ENCODE measurements around the gene PRKG1. TPM values are rescaled to one million over a fixed set of nuclear protein-coding genes. Genes with fewer than 3 reads are reported as not detected.

PRKG1 gene
- total and polyA plus RNA-seq, 2 donors (not counting 1 experiment from before 2014, with no cell fraction given) = not detected

DNA sequence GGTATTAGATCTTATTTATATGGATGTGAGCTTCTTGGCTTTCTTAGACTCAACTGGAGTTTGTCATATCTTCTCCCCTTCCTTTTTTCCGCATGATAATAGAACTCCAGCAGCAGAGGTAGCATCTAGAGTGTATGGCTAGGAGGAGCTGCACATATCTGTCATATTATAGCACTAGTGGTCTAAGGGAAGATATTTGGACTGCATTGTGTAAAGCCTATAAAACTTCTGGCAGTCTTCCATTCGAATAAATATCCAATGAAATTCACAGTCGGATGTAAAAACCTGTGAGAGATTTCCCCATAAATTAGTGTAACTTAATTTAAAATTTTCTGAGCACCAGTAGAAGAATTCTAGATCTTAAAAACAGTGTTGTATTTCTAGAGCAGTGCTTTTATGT lies 123.9 kb downstream of the PRKG1 start:
- no peaks in the 10 kb centered on the region for H3K4me1 Mint-ChIP-seq
- ChIA-PET POLR2A (no interaction called here), CTCF (no interaction called here)
- no peak overlapping the region for H3K4me3 Mint-ChIP-seq
- H3K79me2 ChIP-seq (ENCODE audit: control insufficient read depth, insufficient read depth, low read length) = no peaks in the 10 kb centered on the region
- no peak overlapping the region for H3K4me2 ChIP-seq (replicated peaks; ENCODE audit: low read depth, low read length, poor library complexity, severe bottlenecking)
- no peak overlapping the region for H2AFZ ChIP-seq (ENCODE audit: insufficient read depth, low read depth, low read length, poor library complexity, severe bottlenecking)
- WGBS (ENCODE audit: insufficient coverage) = no CpG with 5 or more reads among the region's 3 CpGs
- H3K4me3 ChIP-seq (ENCODE audit: control extremely low read depth in 1 of 5, extremely low read depth in 1 of 5, insufficient read depth in 1 of 5, low read depth in 2 of 5, low read length in 4 of 5) = no peak overlapping the region
- no peak overlapping the region for H3K27ac Mint-ChIP-seq
- TF ChIP-seq EZH2 (IDR thresholded peaks at IDR 0.05; ENCODE audit: borderline replicate concordance, insufficient read depth, low read depth, low read length, poor library complexity, severe bottlenecking) = no peak
- H3K9me3 Mint-ChIP-seq (ENCODE audit: insufficient read depth) = no peaks in the 10 kb centered on the region
- no peaks in the 10 kb centered on the region for H3K27me3 Mint-ChIP-seq
- H3K27me3 ChIP-seq (replicated peaks in 1 of 4; ENCODE audit: control extremely low read depth in 1 of 4, control insufficient read depth in 3 of 4, insufficient read depth in 4 of 4, low read length in 3 of 4) = no peaks in the 10 kb centered on the region
- DNase-seq (no peak), ATAC-seq (ENCODE audit: low read depth) (no peak)
- H3K9ac ChIP-seq (ENCODE audit: low read length) = no peak overlapping the region
- no peaks in the 10 kb centered on the region for H3K9me3 ChIP-seq (ENCODE audit: control extremely low read depth in 1 of 3, control insufficient read depth in 2 of 3, insufficient read depth in 1 of 3, low read length in 2 of 3)
- H3K27ac ChIP-seq (ENCODE audit: low read length in 2 of 2) = no peak overlapping the region
- no peaks in the 10 kb centered on the region for H4K20me1 ChIP-seq (ENCODE audit: control insufficient read depth, insufficient read depth, low read length, poor library complexity, severe bottlenecking)
- intact Hi-C loops (cut with micrococcal nuclease) = no loop called here
- no peaks in the 10 kb centered on the region for H3K4me1 ChIP-seq (ENCODE audit: control insufficient read depth in 2 of 2, insufficient read depth in 2 of 2, low read length in 2 of 2)
- no peaks in the 10 kb centered on the region for H3K36me3 ChIP-seq (replicated peaks in 1 of 2; ENCODE audit: control extremely low read depth in 1 of 2, control insufficient read depth in 1 of 2, extremely low read depth in 1 of 2, insufficient read depth in 2 of 2, low read length in 1 of 2)

DNA sequence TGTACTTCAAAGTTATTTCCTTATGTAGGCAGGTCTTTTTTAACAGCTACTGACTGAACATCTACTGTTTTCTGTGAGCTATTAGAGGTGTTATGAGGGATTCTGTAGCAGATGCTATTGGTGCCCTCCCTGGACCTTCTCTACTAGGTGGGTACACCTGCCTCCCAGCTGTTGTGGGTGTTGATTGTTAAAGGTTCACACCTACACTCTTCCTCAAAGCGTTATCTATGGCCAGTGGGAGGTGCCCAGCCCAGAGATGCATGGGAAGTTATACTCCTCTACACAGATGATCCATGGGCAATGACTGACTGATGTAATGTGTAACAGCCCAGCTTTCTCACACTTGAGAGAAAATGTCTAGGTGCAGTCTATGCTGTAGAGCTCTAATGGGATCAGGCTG lies 127.7 kb downstream of the PRKG1 start:
- CTCF ChIA-PET = no interaction called here

More for the DNA sequence above, 127.7 kb downstream of the PRKG1 start:
- Histone ChIP-seq H3K9me3 (ENCODE audit: control extremely low read depth in 1 of 3, control insufficient read depth in 2 of 3, insufficient read depth in 1 of 3, low read length in 2 of 3) (peaks cover 0 to 2% (median 0%) of the 10 kb centered on the region in 3 donors), H3K36me3 (replicated peaks in 1 of 2; ENCODE audit: control extremely low read depth in 1 of 2, control insufficient read depth in 1 of 2, extremely low read depth in 1 of 2, insufficient read depth in 2 of 2, low read length in 1 of 2) (no peaks in the 10 kb centered on the region), H3K4me1 (ENCODE audit: control insufficient read depth in 2 of 2, insufficient read depth in 2 of 2, low read length in 2 of 2) (no peaks in the 10 kb centered on the region), H3K27ac (ENCODE audit: low read length in 2 of 2) (no peak overlapping the region), H4K20me1 (ENCODE audit: control insufficient read depth, insufficient read depth, low read length, poor library complexity, severe bottlenecking) (no peaks in the 10 kb centered on the region), H3K9ac (ENCODE audit: low read length) (no peak overlapping the region), H3K79me2 (ENCODE audit: control insufficient read depth, insufficient read depth, low read length) (no peaks in the 10 kb centered on the region), H3K27me3 (replicated peaks in 1 of 4; ENCODE audit: control extremely low read depth in 1 of 4, control insufficient read depth in 3 of 4, insufficient read depth in 4 of 4, low read length in 3 of 4) (no peaks in the 10 kb centered on the region), H2AFZ (ENCODE audit: insufficient read depth, low read depth, low read length, poor library complexity, severe bottlenecking) (no peak overlapping the region), H3K4me2 (replicated peaks; ENCODE audit: low read depth, low read length, poor library complexity, severe bottlenecking) (no peak overlapping the region), H3K4me3 (ENCODE audit: control extremely low read depth in 1 of 5, extremely low read depth in 1 of 5, insufficient read depth in 1 of 5, low read depth in 2 of 5, low read length in 4 of 5) (no peak overlapping the region)
- POLR2A ChIA-PET = no interaction called here
- TF ChIP-seq, protein P1, sequence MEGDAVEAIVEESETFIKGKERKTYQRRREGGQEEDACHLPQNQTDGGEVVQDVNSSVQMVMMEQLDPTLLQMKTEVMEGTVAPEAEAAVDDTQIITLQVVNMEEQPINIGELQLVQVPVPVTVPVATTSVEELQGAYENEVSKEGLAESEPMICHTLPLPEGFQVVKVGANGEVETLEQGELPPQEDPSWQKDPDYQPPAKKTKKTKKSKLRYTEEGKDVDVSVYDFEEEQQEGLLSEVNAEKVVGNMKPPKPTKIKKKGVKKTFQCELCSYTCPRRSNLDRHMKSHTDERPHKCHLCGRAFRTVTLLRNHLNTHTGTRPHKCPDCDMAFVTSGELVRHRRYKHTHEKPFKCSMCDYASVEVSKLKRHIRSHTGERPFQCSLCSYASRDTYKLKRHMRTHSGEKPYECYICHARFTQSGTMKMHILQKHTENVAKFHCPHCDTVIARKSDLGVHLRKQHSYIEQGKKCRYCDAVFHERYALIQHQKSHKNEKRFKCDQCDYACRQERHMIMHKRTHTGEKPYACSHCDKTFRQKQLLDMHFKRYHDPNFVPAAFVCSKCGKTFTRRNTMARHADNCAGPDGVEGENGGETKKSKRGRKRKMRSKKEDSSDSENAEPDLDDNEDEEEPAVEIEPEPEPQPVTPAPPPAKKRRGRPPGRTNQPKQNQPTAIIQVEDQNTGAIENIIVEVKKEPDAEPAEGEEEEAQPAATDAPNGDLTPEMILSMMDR (IDR thresholded peaks at IDR 0.05) = no peak
- no peak for TF ChIP-seq EZH2 (IDR thresholded peaks at IDR 0.05; ENCODE audit: borderline replicate concordance, insufficient read depth, low read depth, low read length, poor library complexity, severe bottlenecking)
- no peaks in the 10 kb centered on the region for H3K27me3 Mint-ChIP-seq
- intact Hi-C loops (cut with micrococcal nuclease) = no loop called here
- H3K9me3 Mint-ChIP-seq (ENCODE audit: insufficient read depth) = no peaks in the 10 kb centered on the region
- no peak for DNase-seq
- no peak overlapping the region for H3K4me3 Mint-ChIP-seq
- no peak overlapping the region for H3K27ac Mint-ChIP-seq
- ATAC-seq (ENCODE audit: low read depth) = no peak
- no CpG with 5 or more reads among the region's 1 CpG for WGBS (ENCODE audit: insufficient coverage)
- H3K4me1 Mint-ChIP-seq = no peaks in the 10 kb centered on the region

Measured in B cell (primary cell).